Effector memory CD4-positive, alpha-beta T cell (primary cell): ENCODE data around the gene CCNDBP1.
A peak's percentile ranks its signal among the peaks of the same experiment; 100 is the strongest.
"Not testable (repeated sequence)": the region's sequence is repeated elsewhere in the genome, so short reads cannot be mapped to it uniquely, and the experiment has no call there.

Experiments
- DNase-seq, 3 donors: peaks; one replicate each; pipeline ENCODE4 v3.0.0-alpha.2; 2020
- H3K27ac ChIP-seq: 2 replicates; pipeline ENCODE4 v1.7.0; 2013; ENCODE audit warnings: mild to moderate bottlenecking, low read length, moderate library complexity; ENCODE audit not compliant: insufficient read depth, poor library complexity, severe bottlenecking
- H3K27me3 ChIP-seq: replicated peaks from 2 replicates; pipeline ENCODE4 v1.7.0; 2013; ENCODE audit warnings: mild to moderate bottlenecking, low read length; ENCODE audit not compliant: insufficient read depth, control insufficient read depth, poor library complexity, severe bottlenecking
- H3K36me3 ChIP-seq: 2 replicates; pipeline ENCODE4 v1.7.0; 2013; ENCODE audit warnings: mild to moderate bottlenecking, low read length, moderate library complexity; ENCODE audit not compliant: control insufficient read depth, insufficient read depth
- H3K4me1 ChIP-seq: 2 replicates; pipeline ENCODE4 v1.7.0; 2013; ENCODE audit warnings: low read length, mild to moderate bottlenecking; ENCODE audit not compliant: control insufficient read depth, insufficient read depth, poor library complexity, severe bottlenecking
- H3K4me3 ChIP-seq: 2 replicates; pipeline ENCODE4 v1.7.0; 2013; ENCODE audit warnings: low read length, low read depth, mild to moderate bottlenecking; ENCODE audit not compliant: insufficient read depth, poor library complexity, severe bottlenecking
- H3K9me3 ChIP-seq: 2 replicates; pipeline ENCODE4 v1.7.0; 2013; ENCODE audit warnings: mild to moderate bottlenecking, low read length, moderate library complexity; ENCODE audit not compliant: control insufficient read depth

CCNDBP1 gene

DNA sequence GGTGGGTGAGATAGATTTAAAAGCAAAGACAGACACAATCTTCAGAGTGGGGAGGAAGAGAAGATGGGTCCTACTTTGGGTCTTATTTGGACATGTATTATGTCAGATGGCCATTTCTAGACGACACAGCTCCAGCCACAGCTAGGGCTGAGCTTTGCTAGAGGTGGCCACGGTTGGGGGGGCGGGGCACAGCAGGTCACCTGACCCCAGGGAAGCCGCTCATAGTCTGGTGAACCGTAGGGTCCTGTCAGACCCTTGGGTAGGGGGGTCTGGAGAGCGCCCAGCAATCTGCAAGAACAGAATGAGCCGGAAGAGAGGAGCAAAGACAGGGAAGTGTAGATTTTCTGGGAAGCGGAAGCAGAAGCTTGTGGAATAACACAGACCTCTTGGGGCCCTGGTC lies 29.0 kb downstream of the CCNDBP1 start:
- Histone ChIP-seq H3K27ac (no peak overlapping the region), H3K9me3 (no peaks in the 10 kb centered on the region), H3K36me3 (no peaks in the 10 kb centered on the region), H3K4me3 (no peak overlapping the region), H3K4me1 (no peaks in the 10 kb centered on the region), H3K27me3 (no peaks in the 10 kb centered on the region)
- DNase-seq: no peak

DNA sequence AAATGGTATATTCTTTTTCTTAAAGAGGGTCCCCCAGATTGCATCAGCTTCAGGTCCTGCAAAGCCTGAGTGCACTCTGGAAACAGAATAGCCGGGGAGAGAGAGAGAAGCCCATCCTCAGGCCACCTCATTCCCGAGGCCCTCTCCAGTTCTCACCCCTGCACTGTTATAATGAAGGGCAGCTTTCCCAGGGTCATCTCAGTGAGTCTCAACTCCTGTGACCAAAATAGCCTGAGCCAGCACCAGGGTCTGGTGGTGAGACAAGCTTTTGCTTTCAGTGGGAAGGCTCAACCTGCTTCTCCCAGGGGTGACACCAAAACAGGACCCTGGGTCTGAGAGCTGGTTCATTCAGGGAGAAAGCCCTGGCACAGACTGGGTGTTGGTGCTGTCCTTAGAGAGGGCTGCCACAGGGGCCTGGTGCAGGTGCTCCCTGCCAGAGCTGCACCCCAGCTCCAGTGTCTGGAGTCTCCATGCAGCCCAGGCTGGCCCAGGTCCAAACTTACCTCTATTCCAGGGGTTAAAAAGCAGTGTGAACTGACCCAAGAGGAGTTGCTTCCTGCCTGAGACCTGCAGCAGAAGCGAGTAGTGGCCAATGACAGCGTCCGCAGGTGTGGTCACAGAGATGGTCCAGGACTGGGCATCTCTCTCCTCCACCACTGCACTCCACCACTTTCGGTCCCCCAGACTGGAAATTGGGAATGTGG lies 29.5 kb downstream of the CCNDBP1 start:
- no peaks in the 10 kb centered on the region for H3K36me3 ChIP-seq
- no peak for DNase-seq
- no peaks in the 10 kb centered on the region for H3K27me3 ChIP-seq
- H3K4me1 ChIP-seq: no peaks in the 10 kb centered on the region
- no peaks in the 10 kb centered on the region for H3K9me3 ChIP-seq
- H3K27ac ChIP-seq: no peak overlapping the region
- H3K4me3 ChIP-seq: no peak overlapping the region

DNA sequence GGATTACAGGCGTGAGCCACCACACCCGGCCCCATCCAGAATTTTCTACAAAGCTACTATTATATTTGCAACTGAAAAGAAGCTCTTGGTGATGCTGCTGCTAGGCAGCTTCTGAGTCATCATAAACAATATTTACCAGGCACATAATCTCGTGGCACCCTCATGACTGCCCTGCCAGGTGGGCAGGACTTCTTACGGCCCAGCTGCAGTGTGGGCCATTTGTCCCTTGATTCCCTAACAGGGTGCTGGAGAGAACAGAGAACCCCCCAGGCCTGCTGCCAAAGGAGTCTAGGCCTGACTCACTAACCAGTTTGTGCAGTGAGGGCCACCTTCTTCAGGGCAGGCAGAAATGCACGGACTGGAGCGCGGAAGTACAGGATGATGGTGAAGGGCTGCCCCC lies 30.8 kb downstream of the CCNDBP1 start:
- Histone ChIP-seq H3K9me3 (no peaks in the 10 kb centered on the region), H3K27ac (no peak overlapping the region), H3K36me3 (no peaks in the 10 kb centered on the region), H3K4me3 (no peak overlapping the region), H3K27me3 (no peaks in the 10 kb centered on the region), H3K4me1 (no peaks in the 10 kb centered on the region)
- no peak for DNase-seq

DNA sequence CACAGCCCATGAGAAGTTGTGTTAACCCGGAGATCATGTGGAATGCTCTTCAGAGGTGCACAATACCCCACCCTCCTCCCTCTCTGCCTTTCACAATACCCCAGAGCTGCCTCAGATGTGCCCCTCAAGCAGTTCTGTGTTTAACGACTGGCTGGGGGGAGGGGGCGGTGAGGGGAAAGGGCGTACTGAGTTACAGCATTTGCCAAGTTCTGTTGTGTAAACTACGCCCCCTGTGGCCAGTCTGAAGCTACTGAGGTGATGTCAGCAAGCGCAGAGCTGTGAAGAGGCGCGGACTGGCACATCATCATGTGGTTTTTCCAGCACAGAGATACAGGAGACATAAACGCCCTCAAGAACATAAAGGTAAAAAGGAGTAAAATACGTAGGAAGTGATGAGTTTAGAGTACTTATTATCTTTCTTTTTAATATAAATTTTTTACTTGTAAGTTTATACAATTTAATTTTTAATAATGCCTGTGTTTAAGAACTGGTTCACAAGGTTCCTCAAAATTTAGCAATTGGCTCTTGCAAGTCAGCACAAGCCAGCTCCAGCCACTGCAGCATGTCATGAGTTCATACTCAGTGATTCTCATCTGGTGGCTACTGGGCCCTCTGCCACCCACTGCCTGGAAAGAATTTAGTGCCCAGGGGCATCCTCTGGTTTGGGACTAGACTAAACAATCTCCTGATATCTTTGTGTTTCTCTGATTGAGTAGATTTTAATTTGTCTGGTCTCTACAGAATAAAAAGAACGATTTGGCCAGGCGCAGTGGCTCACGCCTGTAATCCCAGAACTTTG lies 33.9 kb downstream of the CCNDBP1 start:
- H3K4me1 ChIP-seq: no peaks in the 10 kb centered on the region
- no peaks in the 10 kb centered on the region for H3K9me3 ChIP-seq
- no peak overlapping the region for H3K4me3 ChIP-seq
- no peaks in the 10 kb centered on the region for H3K27me3 ChIP-seq
- no peak for DNase-seq
- no peak overlapping the region for H3K27ac ChIP-seq
- no peaks in the 10 kb centered on the region for H3K36me3 ChIP-seq

DNA sequence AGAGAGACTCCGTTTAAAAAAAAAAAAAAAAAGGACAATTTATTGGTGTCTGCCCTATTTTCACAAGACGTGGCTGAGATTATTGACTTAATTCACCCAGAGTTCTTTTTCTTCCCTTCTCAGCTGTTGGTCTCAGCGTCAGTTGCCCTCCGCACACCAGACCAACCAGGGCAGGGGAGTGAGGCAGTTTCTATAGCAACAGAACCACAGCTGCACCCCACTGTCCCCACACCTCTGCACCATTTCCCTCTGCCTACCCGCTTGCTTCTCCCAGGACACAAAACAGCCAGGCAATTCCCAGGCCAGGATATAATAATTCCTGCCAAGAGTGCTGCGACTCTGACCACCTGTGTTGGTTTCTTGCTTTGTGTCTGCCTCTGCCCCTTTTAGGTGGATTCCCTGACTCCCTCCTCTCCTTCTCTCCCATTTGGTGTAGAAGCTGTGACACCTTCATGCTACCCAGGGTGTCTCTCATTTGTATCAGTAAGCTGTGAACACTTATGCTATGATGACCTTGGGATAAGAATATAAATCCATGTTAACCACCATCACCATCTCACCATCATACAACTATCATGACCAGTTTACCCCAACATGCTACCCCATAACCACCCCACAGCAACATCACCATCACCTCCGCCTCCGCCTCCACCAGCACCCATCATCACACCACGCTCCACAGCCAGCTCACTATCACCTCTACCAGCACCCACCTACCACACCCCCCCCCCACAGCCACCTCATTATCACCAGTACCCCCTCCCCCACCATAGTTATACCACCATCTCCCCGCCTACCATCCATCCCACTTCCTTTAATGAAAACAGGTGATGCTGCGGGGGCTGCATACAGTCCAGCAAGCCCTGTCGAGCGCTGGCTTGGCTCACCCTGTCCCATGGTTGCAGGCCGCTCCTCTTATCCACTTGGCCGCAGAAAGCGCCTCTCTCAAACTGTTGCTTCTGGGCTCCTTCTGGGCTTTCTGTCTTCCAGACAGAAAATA lies 35.0 kb downstream of the CCNDBP1 start:
- Histone ChIP-seq H3K4me3 (no peak overlapping the region), H3K4me1 (no peaks in the 10 kb centered on the region), H3K27me3 (no peaks in the 10 kb centered on the region), H3K27ac (no peak overlapping the region), H3K9me3 (no peaks in the 10 kb centered on the region), H3K36me3 (no peaks in the 10 kb centered on the region)
- DNase-seq: no peak

DNA sequence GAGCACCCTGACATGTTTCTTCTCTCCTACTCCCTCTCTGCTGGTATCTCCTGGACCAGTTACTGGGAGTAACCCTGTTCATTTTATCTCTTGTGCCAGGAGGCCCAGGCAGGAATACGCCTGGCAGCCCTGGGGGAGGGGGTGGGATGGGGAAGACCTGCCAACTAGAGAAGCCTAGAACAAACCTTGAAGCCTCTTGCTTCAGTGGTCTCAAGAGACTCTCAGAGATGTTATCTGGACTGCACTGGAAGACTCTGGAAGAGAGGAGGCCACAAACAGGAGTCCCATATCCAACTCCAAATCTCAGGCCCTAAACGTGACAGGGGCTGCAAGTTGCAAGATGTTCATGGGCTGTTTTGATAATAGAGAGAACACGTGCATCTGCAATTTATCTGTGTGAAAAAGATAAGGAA lies 35.8 kb downstream of the CCNDBP1 start, which contains the start of gene EPB42:
Gene EPB42 (minus strand): TSS at position 28 of the 413 bp plus-strand sequence. CDS start 193 bp downstream, outside the sequence.
- no peak for DNase-seq
- no peak within 1 kb of the TSS for H3K4me3 ChIP-seq
- no peaks in the 10 kb centered on the region for H3K36me3 ChIP-seq
- H3K4me1 ChIP-seq: no peaks in the 10 kb centered on the region
- H3K27me3 ChIP-seq: no peaks in the 10 kb centered on the region
- no peak within 1 kb of the TSS for H3K27ac ChIP-seq
- H3K9me3 ChIP-seq: no peaks in the 10 kb centered on the region

DNA sequence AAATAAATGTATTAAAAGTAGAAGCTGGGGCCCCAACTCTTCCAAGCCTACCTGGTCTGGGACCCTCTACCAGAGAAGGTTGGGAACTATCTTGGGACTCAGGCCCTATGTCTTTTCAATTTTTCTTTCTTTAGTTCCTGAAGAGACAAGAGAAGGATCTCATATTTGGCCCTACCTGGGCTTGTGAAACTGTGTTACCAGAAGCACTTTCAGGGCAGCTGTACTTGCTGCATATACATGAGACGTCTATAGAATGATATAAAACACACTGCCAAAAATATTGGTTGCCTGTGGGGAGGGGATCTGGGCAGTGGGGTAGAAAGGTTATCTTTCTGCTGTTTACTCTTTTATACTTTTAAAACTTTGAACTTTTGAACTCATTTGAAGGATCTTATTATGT lies 36.2 kb downstream of the CCNDBP1 start:
- Histone ChIP-seq H3K4me3 (no peak overlapping the region), H3K36me3 (no peaks in the 10 kb centered on the region), H3K27me3 (no peaks in the 10 kb centered on the region), H3K27ac (no peak overlapping the region), H3K4me1 (no peaks in the 10 kb centered on the region), H3K9me3 (no peaks in the 10 kb centered on the region)
- no peak for DNase-seq

DNA sequence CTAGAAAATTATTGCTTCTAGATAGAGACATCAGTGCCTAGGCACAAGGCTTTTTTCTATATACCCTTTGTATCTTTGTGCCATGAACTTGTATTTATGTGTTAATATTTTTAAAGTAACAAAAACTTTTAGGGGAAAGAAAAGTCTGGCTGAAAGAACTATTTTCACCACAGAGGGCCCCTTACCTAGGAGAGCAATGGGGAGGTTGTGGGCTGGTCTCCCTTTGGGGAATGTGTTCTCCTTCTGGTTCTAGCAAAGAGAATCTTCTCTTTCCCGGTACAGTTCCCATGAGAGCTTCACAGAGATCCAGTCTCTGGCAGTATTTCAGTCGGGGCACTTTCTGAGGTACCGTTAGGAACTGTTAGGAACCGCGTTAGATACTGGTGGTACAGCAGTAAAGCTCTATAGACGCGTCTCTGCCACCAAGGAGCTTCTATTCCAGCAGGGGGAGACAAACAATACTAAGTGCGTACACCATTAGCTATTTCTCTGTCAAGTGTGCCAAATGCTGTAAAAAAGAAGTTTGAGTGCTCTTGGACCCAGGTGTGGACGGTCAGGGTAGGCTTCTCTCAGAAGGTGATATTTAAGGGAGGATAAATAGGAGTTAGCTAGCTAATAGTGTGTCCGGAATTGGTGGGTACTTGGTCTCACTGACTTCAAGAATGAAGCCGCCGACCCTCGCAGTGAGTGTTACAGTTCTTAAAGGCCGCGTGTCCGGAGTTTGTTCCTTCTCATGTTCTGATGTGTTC lies 40.2 kb downstream of the CCNDBP1 start:
- Histone ChIP-seq H3K36me3 (no peaks in the 10 kb centered on the region), H3K4me3 (no peak overlapping the region), H3K4me1 (no peaks in the 10 kb centered on the region), H3K9me3 (no peaks in the 10 kb centered on the region), H3K27me3 (no peaks in the 10 kb centered on the region), H3K27ac (no peak overlapping the region)
- peak in 1 of 3 donors; percentile 13 for DNase-seq

DNA sequence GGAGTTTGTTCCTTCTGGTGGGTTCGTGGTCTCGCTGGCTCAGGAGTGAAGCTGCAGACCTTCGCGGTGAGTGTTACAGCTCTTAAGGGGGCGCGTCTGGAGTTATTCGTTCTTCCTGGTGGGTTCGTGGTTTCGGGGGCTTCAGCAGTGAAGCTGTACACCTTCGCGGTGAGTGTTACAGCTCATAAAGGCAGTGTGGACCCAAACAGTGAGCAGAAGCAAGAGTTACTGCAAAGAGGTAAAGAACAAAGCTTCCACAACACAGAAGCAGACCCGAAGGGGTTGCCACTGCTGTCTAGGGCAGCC lies 40.7 kb downstream of the CCNDBP1 start:
- H3K4me1 ChIP-seq, H3K27ac ChIP-seq, DNase-seq, H3K36me3 ChIP-seq, H3K4me3 ChIP-seq, H3K27me3 ChIP-seq, H3K9me3 ChIP-seq: not testable (repeated sequence)
